ENCODE data around the gene CAMK2N1. TPM values are rescaled to one million over a fixed set of nuclear protein-coding genes. Genes with fewer than 3 reads are reported as not detected.
A peak's percentile ranks its signal among the peaks of the same experiment; 100 is the strongest.

Gene CAMK2N1
- total RNA-seq, result 1 to 10 TPM; 5.5 to 6.5 TPM
- under 1 TPM; 0.32 to 0.84 TPM for polyA plus RNA-seq

- no peaks in the 10 kb centered on the region for H3K9me3 ChIP-seq (ENCODE audit: control insufficient read depth in 1 of 2, low read length in 2 of 2)
- POLR2A ChIA-PET (ENCODE audit: partially characterized antibody), result interaction anchor here (0.7 to 2.6 kb wide), 4 partner anchors 10 to 604 kb away, joined by 3 to 22 read pairs (median 4); partner anchors contain the start of genes MUL1 and OTUD3
- H3K27me3 ChIP-seq (ENCODE audit: insufficient read depth, low read length), result peaks cover 15% of the 10 kb centered on the region
- CTCF ChIA-PET (ENCODE audit: partially characterized antibody), result interaction anchor here (1.4 to 2.4 kb wide), 2 partner anchors 14 to 273 kb away, joined by 3 to 10 read pairs; no protein-coding TSS in a partner anchor
- Mint-ChIP-seq H3K27ac (peak within 1 kb of the TSS in 6 of 7 donors; percentile 41 to 90 (median 72)), H3K27me3 (peaks cover 20 to 24% of the 10 kb centered on the region in 2 donors), H3K36me3 (no peaks in the 10 kb centered on the region), H3K4me3 (peak within 1 kb of the TSS; percentile 85 to 92 (median 89)), H3K9me3 (no peaks in the 10 kb centered on the region), H3K4me1 (peaks cover 11 to 22% (median 16%) of the 10 kb centered on the region in 4 donors)
- no peak within 1 kb of the TSS for H3K27ac ChIP-seq (ENCODE audit: low read depth, low read length)
- H3K4me1 ChIP-seq (ENCODE audit: insufficient read depth, low read length), result peaks cover 24% of the 10 kb centered on the region
- no peaks in the 10 kb centered on the region for H3K36me3 ChIP-seq (ENCODE audit: insufficient read depth, low read length)
- peak within 1 kb of the TSS; percentile 69 to 73 for H3K4me3 ChIP-seq (ENCODE audit: low read length in 2 of 2)
- intact Hi-C loops (cut with micrococcal nuclease), result no loop called here
- peak; percentile 49 to 64 (median 54) for DNase-seq
Observed at GRCh38 chr1:20485527-20486456, at the start of gene CAMK2N1. Gene CAMK2N1, minus strand, starts transcription at chr1:20486210. Its CDS starts 831 bp downstream, at chr1:20485379.

GRCh38 chr1:20534659-20535417 lies 48.8 kb upstream of the CAMK2N1 start:
- Mint-ChIP-seq H3K4me1 (no peaks in the 10 kb centered on the region), H3K27ac (no peak overlapping the region), H3K27me3 (peaks cover 35 to 51% of the 10 kb centered on the region in 2 donors), H3K4me3 (no peak overlapping the region), H3K36me3 (no peaks in the 10 kb centered on the region), H3K9me3 (no peaks in the 10 kb centered on the region)
- H3K27ac ChIP-seq (ENCODE audit: low read depth, low read length), result no peak overlapping the region
- H3K4me3 ChIP-seq (ENCODE audit: low read length in 2 of 2), result no peak overlapping the region
- DNase-seq, result no peak
- H3K27me3 ChIP-seq (ENCODE audit: insufficient read depth, low read length), result peaks cover 4% of the 10 kb centered on the region
- H3K36me3 ChIP-seq (ENCODE audit: insufficient read depth, low read length), result no peaks in the 10 kb centered on the region
- ChIA-PET POLR2A (ENCODE audit: partially characterized antibody) (no interaction called here), CTCF (ENCODE audit: partially characterized antibody) (interaction anchor here (0.8 to 0.9 kb wide), 2 partner anchors 10 to 12 kb away, joined by 4 to 5 read pairs; no protein-coding TSS in a partner anchor)
- intact Hi-C loops (cut with micrococcal nuclease), result no loop called here
- no peaks in the 10 kb centered on the region for H3K4me1 ChIP-seq (ENCODE audit: insufficient read depth, low read length)
- H3K9me3 ChIP-seq (ENCODE audit: control insufficient read depth in 1 of 2, low read length in 2 of 2), result no peaks in the 10 kb centered on the region

GRCh38 chr1:20533635-20534034 lies 47.6 kb upstream of the CAMK2N1 start:
- H3K27ac ChIP-seq (ENCODE audit: low read depth, low read length), result no peak overlapping the region
- no peak for DNase-seq
- ChIA-PET CTCF (ENCODE audit: partially characterized antibody) (interaction anchor here (0.8 kb wide), 1 partner anchor 11 kb away, joined by 5 read pairs; no protein-coding TSS in a partner anchor), POLR2A (ENCODE audit: partially characterized antibody) (no interaction called here)
- no peaks in the 10 kb centered on the region for H3K36me3 ChIP-seq (ENCODE audit: insufficient read depth, low read length)
- H3K4me3 ChIP-seq (ENCODE audit: low read length in 2 of 2), result no peak overlapping the region
- Mint-ChIP-seq H3K4me1 (no peaks in the 10 kb centered on the region), H3K9me3 (no peaks in the 10 kb centered on the region), H3K36me3 (no peaks in the 10 kb centered on the region), H3K27ac (no peak overlapping the region), H3K27me3 (peaks cover 34 to 58% of the 10 kb centered on the region in 2 donors), H3K4me3 (no peak overlapping the region)
- peaks cover 13% of the 10 kb centered on the region for H3K27me3 ChIP-seq (ENCODE audit: insufficient read depth, low read length)
- no peaks in the 10 kb centered on the region for H3K4me1 ChIP-seq (ENCODE audit: insufficient read depth, low read length)
- intact Hi-C loops (cut with micrococcal nuclease), result no loop called here
- H3K9me3 ChIP-seq (ENCODE audit: control insufficient read depth in 1 of 2, low read length in 2 of 2), result no peaks in the 10 kb centered on the region

- no peak overlapping the region for H3K4me3 Mint-ChIP-seq
- H3K9me3 Mint-ChIP-seq, result no peaks in the 10 kb centered on the region
- Histone ChIP-seq H3K36me3 (ENCODE audit: insufficient read depth, low read length) (no peaks in the 10 kb centered on the region), H3K27ac (ENCODE audit: low read depth, low read length) (no peak overlapping the region), H3K27me3 (ENCODE audit: insufficient read depth, low read length) (peaks cover 13% of the 10 kb centered on the region), H3K9me3 (ENCODE audit: control insufficient read depth in 1 of 2, low read length in 2 of 2) (no peaks in the 10 kb centered on the region), H3K4me1 (ENCODE audit: insufficient read depth, low read length) (no peaks in the 10 kb centered on the region), H3K4me3 (ENCODE audit: low read length in 2 of 2) (no peak overlapping the region)
- DNase-seq, result no peak
- ChIA-PET CTCF (ENCODE audit: partially characterized antibody) (no interaction called here), POLR2A (ENCODE audit: partially characterized antibody) (no interaction called here)
- H3K36me3 Mint-ChIP-seq, result no peaks in the 10 kb centered on the region
- peaks cover 39 to 68% of the 10 kb centered on the region in 2 donors for H3K27me3 Mint-ChIP-seq
- no peak overlapping the region for H3K27ac Mint-ChIP-seq
- no peaks in the 10 kb centered on the region for H3K4me1 Mint-ChIP-seq
- intact Hi-C loops (cut with micrococcal nuclease), result no loop called here
Observed at GRCh38 chr1:20530901-20531300, 44.9 kb upstream of the CAMK2N1 start.

- Histone ChIP-seq H3K9me3 (ENCODE audit: control insufficient read depth in 1 of 2, low read length in 2 of 2) (no peaks in the 10 kb centered on the region), H3K27me3 (ENCODE audit: insufficient read depth, low read length) (peaks cover 13% of the 10 kb centered on the region), H3K36me3 (ENCODE audit: insufficient read depth, low read length) (no peaks in the 10 kb centered on the region), H3K27ac (ENCODE audit: low read depth, low read length) (no peak overlapping the region), H3K4me3 (ENCODE audit: low read length in 2 of 2) (no peak overlapping the region), H3K4me1 (ENCODE audit: insufficient read depth, low read length) (no peaks in the 10 kb centered on the region)
- H3K9me3 Mint-ChIP-seq, result no peaks in the 10 kb centered on the region
- no peak overlapping the region for H3K4me3 Mint-ChIP-seq
- peaks cover 37 to 66% of the 10 kb centered on the region in 2 donors for H3K27me3 Mint-ChIP-seq
- ChIA-PET CTCF (ENCODE audit: partially characterized antibody) (no interaction called here), POLR2A (ENCODE audit: partially characterized antibody) (no interaction called here)
- intact Hi-C loops (cut with micrococcal nuclease), result no loop called here
- H3K4me1 Mint-ChIP-seq, result no peaks in the 10 kb centered on the region
- peak overlapping the region in 1 of 7 donors; percentile 31 for H3K27ac Mint-ChIP-seq
- DNase-seq, result no peak
- no peaks in the 10 kb centered on the region for H3K36me3 Mint-ChIP-seq
Observed at GRCh38 chr1:20530306-20530705, 44.3 kb upstream of the CAMK2N1 start.

- H3K27me3 ChIP-seq (ENCODE audit: insufficient read depth, low read length), result peaks cover 13% of the 10 kb centered on the region
- H3K36me3 ChIP-seq (ENCODE audit: insufficient read depth, low read length), result no peaks in the 10 kb centered on the region
- ChIA-PET POLR2A (ENCODE audit: partially characterized antibody) (no interaction called here), CTCF (ENCODE audit: partially characterized antibody) (interaction anchor here (0.6 kb wide), 1 partner anchor 137 kb away, joined by 3 read pairs; no protein-coding TSS in a partner anchor)
- H3K4me3 ChIP-seq (ENCODE audit: low read length in 2 of 2), result no peak overlapping the region
- DNase-seq, result no peak
- H3K27ac ChIP-seq (ENCODE audit: low read depth, low read length), result no peak overlapping the region
- no peak overlapping the region for H3K4me3 Mint-ChIP-seq
- peaks cover 21 to 53% of the 10 kb centered on the region in 2 donors for H3K27me3 Mint-ChIP-seq
- intact Hi-C loops (cut with micrococcal nuclease), result loop anchor here (10.0 kb wide), 1 partner anchor 667 kb away; no protein-coding TSS in a partner anchor
- H3K4me1 Mint-ChIP-seq, result no peaks in the 10 kb centered on the region
- H3K9me3 ChIP-seq (ENCODE audit: control insufficient read depth in 1 of 2, low read length in 2 of 2), result no peaks in the 10 kb centered on the region
- no peaks in the 10 kb centered on the region for H3K36me3 Mint-ChIP-seq
- no peaks in the 10 kb centered on the region for H3K4me1 ChIP-seq (ENCODE audit: insufficient read depth, low read length)
- no peak overlapping the region for H3K27ac Mint-ChIP-seq
- no peaks in the 10 kb centered on the region for H3K9me3 Mint-ChIP-seq
Observed at GRCh38 chr1:20528221-20528620, 42.2 kb upstream of the CAMK2N1 start.

GRCh38 chr1:20526267-20526666 lies 40.3 kb upstream of the CAMK2N1 start:
- no peaks in the 10 kb centered on the region for H3K9me3 Mint-ChIP-seq
- peaks cover 0 to 3% (median 1%) of the 10 kb centered on the region in 4 donors for H3K4me1 Mint-ChIP-seq
- intact Hi-C loops (cut with micrococcal nuclease), result loop anchor here (10.0 kb wide), 1 partner anchor 669 kb away; no protein-coding TSS in a partner anchor
- DNase-seq, result no peak
- Histone ChIP-seq H3K4me1 (ENCODE audit: insufficient read depth, low read length) (no peaks in the 10 kb centered on the region), H3K4me3 (ENCODE audit: low read length in 2 of 2) (no peak overlapping the region), H3K9me3 (ENCODE audit: control insufficient read depth in 1 of 2, low read length in 2 of 2) (no peaks in the 10 kb centered on the region), H3K36me3 (ENCODE audit: insufficient read depth, low read length) (no peaks in the 10 kb centered on the region), H3K27ac (ENCODE audit: low read depth, low read length) (no peak overlapping the region), H3K27me3 (ENCODE audit: insufficient read depth, low read length) (peaks cover 13% of the 10 kb centered on the region)
- ChIA-PET CTCF (ENCODE audit: partially characterized antibody) (interaction anchor here (0.8 to 2.0 kb wide), 2 partner anchors 12 to 108 kb away, joined by 4 to 6 read pairs; no protein-coding TSS in a partner anchor), POLR2A (ENCODE audit: partially characterized antibody) (no interaction called here)
- no peaks in the 10 kb centered on the region for H3K36me3 Mint-ChIP-seq
- H3K4me3 Mint-ChIP-seq, result no peak overlapping the region
- H3K27me3 Mint-ChIP-seq, result peaks cover 17 to 47% of the 10 kb centered on the region in 2 donors
- no peak overlapping the region for H3K27ac Mint-ChIP-seq
